Neutrophil (primary cell): Measurements from ENCODE around the gene BCAS4.

Source experiments
- H3K27ac ChIP-seq: fragments of 200-600 bp; sonication (generic); 2 replicates; pipeline ENCODE4 v1.5.1; 2016; ENCODE audit warnings: mild to moderate bottlenecking, moderate library complexity
- H3K27me3 ChIP-seq: fragments of 200-600 bp; sonication (generic); 2 replicates; pipeline ENCODE4 v1.6.0; 2016; ENCODE audit warnings: mild to moderate bottlenecking
- H3K36me3 ChIP-seq: fragments of 200-600 bp; sonication (generic); 2 replicates; pipeline ENCODE4 v1.5.1; 2017
- H3K4me1 ChIP-seq, 2 experiments: fragments of 200-600 bp in 1 of 2; sonication (generic) in 1 of 2; 1 replicate in 1 of 2; 2 replicates in 1 of 2; pipeline versions ENCODE4 v1.5.1 to v1.6.1; 2013 to 2016; ENCODE audit warnings: low read depth in 1 of 2, low read length in 1 of 2, mild to moderate bottlenecking in 1 of 2, moderate library complexity in 1 of 2; ENCODE audit not compliant: control insufficient read depth in 1 of 2, insufficient read depth in 1 of 2
- H3K4me3 ChIP-seq, 2 experiments: fragments of 200-600 bp in 1 of 2; sonication (generic) in 1 of 2; 1 replicate in 1 of 2; 2 replicates in 1 of 2; pipeline ENCODE4 v1.5.1; 2013 to 2016; ENCODE audit warnings: low read depth in 1 of 2, low read length in 1 of 2, mild to moderate bottlenecking in 1 of 2, moderate library complexity in 1 of 2
- H3K9me3 ChIP-seq: fragments of 200-600 bp; sonication (generic); 2 replicates; pipeline ENCODE4 v1.5.1; 2016
- CTCF ChIP-seq: fragments of 200-600 bp; sonication (generic); IDR thresholded peaks from 2 replicates; pipeline ENCODE4 v1.5.1; 2016; ENCODE audit warnings: antibody characterized with exemption

BCAS4 gene

GRCh38 chr20:50918403-50918802 lies 123.5 kb downstream of the BCAS4 start:
- peaks cover 5 to 11% of the 10 kb centered on the region in 2 experiments for H3K4me1 ChIP-seq
- no peaks in the 10 kb centered on the region for H3K9me3 ChIP-seq
- H3K4me3 ChIP-seq = no peak overlapping the region
- no peak overlapping the region for H3K27ac ChIP-seq
- H3K36me3 ChIP-seq = peaks cover 6% of the 10 kb centered on the region
- TF ChIP-seq CTCF = no peak
- no peaks in the 10 kb centered on the region for H3K27me3 ChIP-seq

GRCh38 chr20:50919567-50919966 lies 124.7 kb downstream of the BCAS4 start:
- no peak overlapping the region for H3K27ac ChIP-seq
- no peaks in the 10 kb centered on the region for H3K9me3 ChIP-seq
- TF ChIP-seq CTCF = no peak
- H3K4me3 ChIP-seq = no peak overlapping the region
- H3K36me3 ChIP-seq = peaks cover 6% of the 10 kb centered on the region
- peaks cover 10 to 15% of the 10 kb centered on the region in 2 experiments for H3K4me1 ChIP-seq
- H3K27me3 ChIP-seq = no peaks in the 10 kb centered on the region

- no peak for TF ChIP-seq CTCF
- H3K9me3 ChIP-seq = no peaks in the 10 kb centered on the region
- no peak overlapping the region for H3K27ac ChIP-seq
- H3K27me3 ChIP-seq = no peaks in the 10 kb centered on the region
- no peak overlapping the region for H3K4me3 ChIP-seq
- H3K36me3 ChIP-seq = peaks cover 6% of the 10 kb centered on the region
- H3K4me1 ChIP-seq = peaks cover 11 to 15% of the 10 kb centered on the region in 2 experiments
Measured at GRCh38 chr20:50920997-50921396, 126.1 kb downstream of the BCAS4 start.

GRCh38 chr20:50921803-50922501 lies 127.1 kb downstream of the BCAS4 start:
- TF ChIP-seq CTCF = no peak
- Histone ChIP-seq H3K9me3 (no peaks in the 10 kb centered on the region), H3K36me3 (peaks cover 6% of the 10 kb centered on the region), H3K4me3 (no peak overlapping the region), H3K27ac (no peak overlapping the region), H3K27me3 (no peaks in the 10 kb centered on the region), H3K4me1 (peaks cover 15 to 18% of the 10 kb centered on the region in 2 experiments)

GRCh38 chr20:50924261-50924920 lies 129.5 kb downstream of the BCAS4 start:
- Histone ChIP-seq H3K4me3 (no peak overlapping the region), H3K9me3 (no peaks in the 10 kb centered on the region), H3K4me1 (peaks cover 21 to 35% of the 10 kb centered on the region in 2 experiments), H3K27ac (no peak overlapping the region), H3K36me3 (peaks cover 4% of the 10 kb centered on the region), H3K27me3 (no peaks in the 10 kb centered on the region)
- TF ChIP-seq CTCF = no peak
